Middle frontal gyrus (tissue), 1 donor: ENCODE results near the gene SAMD14.

Experiments
- DNase-seq: peaks from one replicate; pipeline ENCODE4 v3.0.0-alpha.2; 2015; ENCODE audit warnings: low spot score; ENCODE audit errors: extremely low spot score

SAMD14 gene

GRCh38 chr17:50133769-50134099, 3.8 kb upstream of the SAMD14 start:
- no peak for DNase-seq

- DNase-seq = no peak
Measured at GRCh38 chr17:50133028-50133768, 3.2 kb upstream of the SAMD14 start.

- DNase-seq = no peak
Measured at GRCh38 chr17:50132104-50132794, 2.3 kb upstream of the SAMD14 start.

- DNase-seq = no peak
Measured at GRCh38 chr17:50130559-50131305, 772 bp upstream of the SAMD14 start.

GRCh38 chr17:50129353-50129727, 620 bp downstream of the SAMD14 start:
- DNase-seq = no peak

- no peak for DNase-seq
Measured at GRCh38 chr17:50128441-50129352, 1.3 kb downstream of the SAMD14 start.

GRCh38 chr17:50127697-50128361, 2.1 kb downstream of the SAMD14 start:
- DNase-seq = no peak

GRCh38 chr17:50125420-50125997, 4.5 kb downstream of the SAMD14 start:
- no peak for DNase-seq

GRCh38 chr17:50123649-50124349, 6.2 kb downstream of the SAMD14 start:
- no peak for DNase-seq

- DNase-seq = no peak
Measured at GRCh38 chr17:50122945-50123344, 7.0 kb downstream of the SAMD14 start.

- DNase-seq = no peak
Measured at GRCh38 chr17:50120475-50121253, 9.3 kb downstream of the SAMD14 start.

GRCh38 chr17:50118828-50119218, 11.1 kb downstream of the SAMD14 start:
- no peak for DNase-seq

GRCh38 chr17:50118076-50118827, 11.7 kb downstream of the SAMD14 start:
- DNase-seq = no peak

- DNase-seq = no peak
Measured at GRCh38 chr17:50117202-50118051, 12.5 kb downstream of the SAMD14 start.

GRCh38 chr17:50115756-50116155, 14.2 kb downstream of the SAMD14 start:
- DNase-seq = no peak

- DNase-seq = peak; percentile 60
Measured at GRCh38 chr17:50114849-50115357, 15.1 kb downstream of the SAMD14 start.

GRCh38 chr17:50114401-50114800, 15.6 kb downstream of the SAMD14 start:
- DNase-seq = no peak
